Right kidney (tissue), 1 donor: ENCODE data around the gene CCDC12.
A peak's percentile ranks its signal among the peaks of the same experiment; 100 is the strongest.
"Not testable (repeated sequence)": the region's sequence is repeated elsewhere in the genome, so short reads cannot be mapped to it uniquely, and the experiment has no call there.

Source experiments
- DNase-seq: peaks from one replicate; pipeline ENCODE4 v3.0.0-alpha.2; 2016

CCDC12 gene

DNA sequence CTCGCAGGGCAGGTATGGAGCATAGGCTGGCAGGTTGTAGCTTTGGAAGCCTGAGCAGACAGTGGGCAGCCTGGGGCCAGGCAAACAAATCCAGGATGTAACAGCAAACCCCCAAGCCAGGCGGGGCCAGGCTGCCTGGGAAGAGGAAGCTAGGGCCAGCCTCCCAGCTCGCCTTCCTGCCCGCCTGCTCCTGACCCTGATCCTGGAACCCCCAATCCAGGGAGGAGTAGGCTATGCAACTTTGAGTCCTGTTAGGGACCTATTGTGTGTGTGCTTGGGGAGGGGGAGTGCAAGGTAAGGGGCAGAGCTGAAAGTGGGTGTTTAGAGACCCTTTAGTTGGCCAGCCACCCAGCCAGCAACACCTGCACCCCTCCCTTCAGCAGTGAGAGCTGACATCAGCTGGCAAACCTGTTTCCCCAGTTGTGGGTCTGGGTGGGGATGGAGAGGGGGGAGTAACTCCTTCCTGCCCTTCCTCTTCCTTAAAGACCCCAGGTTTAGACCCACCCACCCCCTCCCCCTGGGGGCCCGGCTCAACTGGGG lies 5.5 kb upstream of the CCDC12 start:
- DNase-seq: peak; percentile 57

DNA sequence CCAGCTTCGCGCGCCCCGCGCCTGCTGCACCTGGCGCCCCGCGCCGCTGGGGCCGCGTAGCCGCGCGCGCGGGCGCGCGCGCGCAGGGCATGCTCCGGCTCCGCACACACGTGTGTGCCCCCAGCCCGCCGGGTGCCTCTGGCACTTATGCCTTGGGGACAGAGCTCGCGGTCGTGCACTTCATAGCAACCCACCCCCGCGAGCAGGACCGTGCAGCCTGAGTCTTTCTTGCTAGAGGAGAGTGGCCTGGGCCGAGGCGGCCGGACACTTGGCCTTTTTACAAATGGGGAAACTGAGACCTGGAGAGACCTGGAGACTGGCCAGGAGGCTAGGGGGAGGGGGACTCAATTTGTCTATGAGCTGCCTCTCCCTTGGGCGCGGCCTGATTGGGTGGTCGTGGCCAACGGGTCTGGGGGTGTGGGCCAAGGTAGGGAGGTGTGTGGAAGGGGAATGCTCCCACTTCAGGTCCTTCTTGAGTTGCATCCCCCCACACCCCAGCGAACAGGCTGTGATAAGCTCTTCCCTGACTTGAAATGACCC lies 3.5 kb upstream of the CCDC12 start:
- DNase-seq: peak; percentile 41

DNA sequence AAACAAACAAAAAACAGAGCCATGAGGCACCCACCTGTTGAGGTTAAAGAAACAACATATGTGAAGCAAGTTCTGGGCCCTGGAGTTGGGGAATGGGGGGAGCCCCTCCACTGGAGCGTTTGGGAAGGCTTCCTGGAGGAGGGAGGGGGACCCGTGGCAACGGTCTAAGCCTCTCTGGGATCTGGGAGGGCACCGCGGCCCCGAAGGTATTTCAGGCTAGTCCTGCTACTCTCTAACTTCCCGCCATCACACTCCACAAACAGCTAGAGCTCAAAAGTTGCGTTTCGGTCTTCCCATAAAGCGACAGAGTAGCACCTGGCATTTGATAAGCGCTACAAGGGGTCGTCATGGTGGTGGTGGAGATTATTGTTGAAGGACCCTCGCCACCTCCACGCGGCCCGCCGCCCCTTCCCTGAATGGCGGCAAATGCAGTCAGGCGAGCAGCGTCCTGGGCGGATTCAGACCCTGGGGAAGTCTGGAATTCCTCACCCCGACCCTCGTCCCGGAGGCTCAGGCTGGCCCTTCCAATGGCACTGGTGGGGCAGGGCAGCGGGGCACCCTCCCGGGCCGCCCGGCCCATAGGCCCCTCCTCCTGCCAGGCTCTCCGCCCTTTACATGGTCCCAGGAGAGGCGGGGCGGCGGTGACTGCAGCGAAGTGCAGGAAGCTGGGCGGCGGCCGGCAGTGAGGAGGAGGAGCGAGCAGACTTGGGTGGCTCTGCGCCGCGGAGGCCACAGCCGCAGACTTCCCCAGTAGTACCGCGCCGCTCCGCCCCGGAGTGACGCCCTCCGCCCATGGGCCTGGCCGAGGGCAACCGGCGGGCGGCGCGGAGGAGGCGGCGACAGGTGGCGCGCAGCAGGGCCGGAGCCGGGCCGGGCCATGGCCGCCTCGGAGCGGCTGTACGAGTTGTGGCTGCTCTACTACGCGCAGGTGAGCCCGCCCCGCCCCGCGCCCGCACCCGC lies 2.7 kb upstream of the CCDC12 start, which contains the start of gene NBEAL2:
TSS of gene NBEAL2 (plus strand) at position 682 of the 960 bp plus-strand sequence. CDS start at position 878, 196 bp downstream.
- DNase-seq: peak; percentile 91

DNA sequence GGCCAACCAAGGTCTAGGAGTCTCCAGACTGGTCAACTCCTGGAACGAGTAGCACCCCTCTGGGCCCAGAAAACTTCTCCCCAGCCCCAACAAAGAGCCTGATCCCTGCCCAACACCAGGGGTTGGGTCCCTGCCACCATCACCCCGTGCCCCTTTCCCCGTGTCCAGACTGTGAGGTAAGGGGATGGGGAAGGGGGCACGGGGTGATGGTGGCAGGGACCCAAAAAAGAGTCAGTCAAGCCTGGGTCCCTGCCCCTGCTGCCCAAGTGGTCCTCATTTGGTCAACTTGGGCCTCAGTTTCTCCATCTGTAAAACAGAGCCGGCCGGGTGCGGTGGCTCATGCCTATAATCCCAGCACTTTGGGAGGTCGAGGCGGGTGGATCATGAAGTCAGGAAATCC lies 1.8 kb upstream of the CCDC12 start:
- no peak for DNase-seq

DNA sequence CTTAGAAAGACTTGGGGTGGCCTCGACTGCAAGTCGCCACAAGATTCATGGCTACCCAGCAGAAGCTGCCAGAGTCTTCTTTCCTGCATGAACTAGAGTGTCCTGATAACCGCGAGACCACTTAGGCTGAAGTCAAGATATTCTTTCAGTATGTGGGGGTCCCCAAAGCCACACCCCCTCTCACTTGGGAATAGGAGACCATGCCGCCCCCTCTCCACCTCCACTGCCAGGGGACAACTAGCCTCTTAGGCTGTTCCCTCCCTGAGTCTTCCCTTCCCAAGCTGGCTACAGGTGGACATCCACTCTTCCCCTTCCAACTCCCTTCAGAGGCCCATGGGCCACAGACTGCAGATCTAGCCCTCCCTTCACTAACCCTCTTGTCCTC lies 1.3 kb upstream of the CCDC12 start:
- no peak for DNase-seq

DNA sequence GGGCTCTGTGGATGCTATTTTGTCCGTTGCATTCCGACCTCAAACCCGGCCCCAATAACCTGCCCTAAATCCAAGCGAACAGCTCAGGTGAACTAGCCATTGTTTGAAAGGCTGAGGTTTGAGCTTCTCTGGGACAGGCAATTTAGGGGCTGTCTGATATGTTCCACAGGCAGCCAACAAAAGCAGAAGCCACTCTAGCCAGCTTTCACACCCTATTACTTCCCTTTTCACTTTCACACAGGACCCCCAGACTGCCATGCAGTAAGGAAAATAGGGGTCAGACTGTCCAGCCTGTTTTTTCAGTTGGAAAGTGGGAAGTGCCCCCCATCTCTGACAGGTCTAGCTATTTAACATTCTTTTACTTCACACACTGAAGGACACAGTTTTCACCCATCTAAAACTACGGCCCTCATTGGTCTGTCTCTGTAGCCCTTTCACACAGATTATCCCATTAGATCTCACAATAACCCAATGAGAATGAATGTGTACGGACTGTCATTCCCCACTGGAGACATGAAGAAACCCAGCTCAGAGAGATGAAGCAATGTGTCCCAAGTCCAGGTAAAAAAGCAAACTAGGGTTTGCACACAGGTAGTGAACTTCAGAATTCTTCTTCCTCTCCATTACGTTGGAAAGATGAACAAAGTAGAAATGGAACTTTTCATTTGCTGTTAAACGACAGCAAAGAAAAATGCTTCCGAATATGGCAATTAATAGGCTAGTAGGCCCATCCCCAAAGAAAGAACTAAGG lies 1.9 kb downstream of the CCDC12 start:
- no peak for DNase-seq

DNA sequence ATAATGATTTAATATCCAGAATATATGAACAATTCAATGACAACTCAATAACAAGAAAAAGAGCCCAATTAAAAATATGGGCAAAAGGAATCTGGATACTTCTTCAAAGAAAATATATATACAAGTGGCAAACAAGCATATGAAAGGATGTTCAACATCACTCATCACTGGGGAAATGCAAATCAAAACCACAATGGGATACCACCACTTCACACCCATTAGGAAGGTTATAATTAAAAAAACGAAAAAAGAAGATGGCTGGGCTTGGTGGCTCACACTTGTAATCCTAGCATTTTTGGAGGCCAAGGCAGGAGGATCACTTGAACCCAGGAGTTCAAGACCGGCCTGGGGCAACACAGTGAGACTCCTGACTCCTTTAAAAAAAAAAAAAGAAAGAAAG lies 4.1 kb downstream of the CCDC12 start:
- no peak for DNase-seq

DNA sequence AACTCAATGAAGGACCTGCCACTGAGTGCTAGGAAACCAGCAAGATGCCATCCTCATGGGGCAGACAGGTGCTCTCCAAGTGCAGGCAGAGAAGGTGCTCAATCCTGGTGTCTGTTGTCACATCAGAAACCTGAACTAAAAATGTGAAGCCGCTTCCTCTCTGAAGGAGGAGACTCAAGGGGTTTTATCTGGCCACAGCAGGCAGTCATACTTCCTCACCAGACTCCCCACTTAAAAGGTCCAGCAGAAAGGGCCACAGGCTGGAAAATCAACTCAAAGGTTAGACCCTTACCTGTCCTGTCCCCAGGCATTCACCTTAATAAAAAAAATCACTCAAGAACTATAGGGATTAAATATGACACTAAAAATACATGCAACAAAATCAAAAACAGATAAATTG lies 4.8 kb downstream of the CCDC12 start:
- DNase-seq: no peak

DNA sequence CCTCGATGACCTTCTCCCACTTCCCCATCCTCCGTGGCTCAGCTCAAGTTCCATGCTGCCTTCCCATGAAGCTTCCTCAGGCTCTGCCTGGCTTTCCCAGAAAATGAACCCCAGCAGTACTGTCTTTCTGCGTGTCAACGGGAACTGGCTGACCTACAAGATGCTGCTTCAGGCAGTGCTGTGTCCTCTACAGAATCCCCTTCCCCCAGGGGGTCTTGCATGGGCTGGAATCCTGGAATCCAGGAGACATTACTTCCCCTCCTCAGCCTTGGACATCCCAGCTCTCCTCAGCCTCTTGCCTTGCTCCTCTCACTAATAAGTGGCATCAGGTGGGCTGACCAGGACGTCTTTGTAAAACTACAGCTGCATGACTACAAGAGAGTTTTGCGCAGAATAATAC lies 5.4 kb downstream of the CCDC12 start:
- DNase-seq: no peak

DNA sequence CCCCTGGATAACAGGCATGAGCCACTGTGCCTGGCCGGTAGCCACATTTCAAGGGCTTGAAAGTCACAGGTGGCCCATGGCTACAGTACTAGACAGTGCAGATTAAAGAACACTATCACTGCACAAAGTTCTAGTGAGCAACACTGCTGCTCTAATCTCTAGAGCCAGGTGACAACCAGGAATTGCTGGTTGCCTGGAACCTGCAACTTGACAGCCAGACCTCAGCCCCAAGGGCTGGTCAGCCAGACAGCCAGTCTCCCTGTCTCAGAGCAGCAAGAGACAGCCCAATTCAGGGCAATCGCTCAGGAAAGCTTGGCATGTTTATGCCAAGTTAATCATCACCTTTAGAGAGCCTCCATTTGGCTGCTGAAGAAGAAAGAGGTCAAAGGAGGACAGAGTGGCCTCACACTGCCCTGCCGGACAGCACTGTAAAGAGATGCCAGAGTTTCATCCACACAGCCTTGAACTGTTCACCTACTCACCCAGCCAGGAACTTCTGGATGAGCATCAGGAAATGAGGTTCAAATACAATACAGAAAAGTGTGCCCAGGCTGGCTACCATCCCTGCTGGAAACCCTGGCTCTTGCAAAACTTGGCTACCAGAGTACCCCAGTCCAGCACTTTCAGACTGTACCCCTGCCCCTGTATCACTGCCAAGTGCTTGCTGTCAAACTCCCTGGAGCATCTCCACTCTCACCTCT lies 6.0 kb downstream of the CCDC12 start:
- DNase-seq: no peak

DNA sequence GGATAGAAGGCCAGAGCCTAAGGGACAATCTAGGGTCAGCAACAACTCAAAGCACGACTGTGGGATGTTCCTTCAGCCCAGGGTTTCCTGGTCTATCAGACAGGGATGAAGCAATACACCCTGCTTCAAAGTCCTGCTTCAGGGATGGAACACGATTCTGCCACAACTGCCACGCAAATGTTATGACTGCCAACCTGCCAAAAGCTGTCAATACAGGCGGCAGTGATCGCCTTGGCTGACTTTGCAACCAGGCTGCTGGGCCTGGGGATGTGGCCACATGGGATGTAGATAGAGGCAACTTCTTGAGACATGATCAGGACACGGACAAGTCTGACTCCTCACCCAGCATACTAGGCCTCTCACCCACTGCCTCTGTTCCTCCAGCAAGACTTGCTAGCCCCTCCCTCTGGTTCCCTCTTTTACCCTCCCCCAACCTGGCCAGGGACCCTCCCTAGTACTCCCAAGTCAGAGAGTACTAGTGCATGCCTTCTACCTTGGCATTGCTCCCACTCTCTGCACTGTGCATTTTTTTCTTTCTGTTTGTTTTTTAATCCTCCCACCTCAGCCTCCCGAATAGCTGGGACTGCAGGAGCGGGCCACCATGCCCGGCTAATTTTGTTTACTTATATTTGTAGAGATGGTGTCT lies 7.6 kb downstream of the CCDC12 start:
- no peak for DNase-seq

DNA sequence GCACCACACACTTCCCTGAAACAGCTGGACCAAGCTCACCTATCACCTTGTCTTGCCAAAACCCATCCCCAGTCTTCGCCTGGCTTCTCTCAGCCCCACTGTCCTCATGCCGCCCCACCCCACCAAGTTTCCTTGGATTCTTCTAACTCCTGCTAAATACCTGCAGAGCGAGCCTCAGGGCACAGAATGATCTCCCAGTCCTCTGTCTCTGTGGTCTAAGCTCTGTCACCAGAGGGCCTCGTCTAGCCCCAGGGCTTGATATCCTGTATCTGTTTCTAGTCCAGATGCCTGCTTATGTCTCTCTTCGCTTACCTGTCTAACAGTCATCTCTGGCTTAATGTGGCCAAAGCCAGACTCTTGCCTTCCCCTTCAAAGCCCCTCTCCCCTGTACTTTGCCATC lies 9.7 kb downstream of the CCDC12 start:
- no peak for DNase-seq

DNA sequence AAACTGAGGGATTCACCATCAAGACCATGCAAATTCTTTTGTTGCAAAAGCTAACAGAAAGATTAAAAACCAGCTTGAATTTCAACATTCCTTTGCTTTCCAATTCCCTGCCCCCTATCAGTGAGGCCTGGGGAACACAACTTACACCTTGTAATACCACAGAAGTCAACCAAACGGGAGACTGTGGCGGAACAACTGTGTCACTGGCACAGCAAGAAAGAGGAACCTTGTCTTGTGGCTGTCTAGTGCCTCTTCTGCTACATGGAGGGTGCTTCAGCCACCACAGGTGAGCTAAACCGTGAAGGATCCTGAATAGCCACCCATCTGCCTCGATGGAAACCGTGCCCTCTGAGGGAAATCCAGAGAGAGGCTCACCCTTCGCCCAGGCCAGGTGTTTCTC lies 11.4 kb downstream of the CCDC12 start:
- DNase-seq: no peak

DNA sequence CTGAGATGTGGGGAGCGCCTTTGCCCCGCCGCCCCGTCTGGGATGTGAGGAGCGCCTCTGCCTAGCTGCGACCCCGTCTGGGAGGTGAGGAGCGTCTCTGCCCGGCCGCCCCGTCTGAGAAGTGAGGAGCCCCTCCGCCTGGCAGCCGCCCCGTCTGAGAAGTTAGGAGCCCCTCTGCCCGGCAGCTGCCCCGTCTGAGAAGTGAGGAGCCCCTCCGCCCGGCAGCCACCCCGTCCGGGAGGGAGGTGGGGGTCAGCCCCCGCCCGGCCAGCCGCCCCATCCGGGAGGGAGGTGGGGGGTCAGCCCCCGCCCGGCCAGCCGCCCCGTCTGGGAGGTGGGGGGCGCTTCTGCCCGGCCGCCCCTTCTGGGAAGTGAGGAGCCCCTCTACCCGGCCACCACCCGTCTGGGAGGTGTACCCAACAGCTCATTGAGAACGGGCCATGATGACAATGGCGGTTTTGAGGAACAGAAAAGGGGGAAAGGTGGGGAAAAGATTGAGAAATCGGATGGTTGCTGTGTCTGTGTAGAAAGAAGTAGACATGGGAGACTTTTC lies 12.4 kb downstream of the CCDC12 start:
- not testable (repeated sequence) for DNase-seq

DNA sequence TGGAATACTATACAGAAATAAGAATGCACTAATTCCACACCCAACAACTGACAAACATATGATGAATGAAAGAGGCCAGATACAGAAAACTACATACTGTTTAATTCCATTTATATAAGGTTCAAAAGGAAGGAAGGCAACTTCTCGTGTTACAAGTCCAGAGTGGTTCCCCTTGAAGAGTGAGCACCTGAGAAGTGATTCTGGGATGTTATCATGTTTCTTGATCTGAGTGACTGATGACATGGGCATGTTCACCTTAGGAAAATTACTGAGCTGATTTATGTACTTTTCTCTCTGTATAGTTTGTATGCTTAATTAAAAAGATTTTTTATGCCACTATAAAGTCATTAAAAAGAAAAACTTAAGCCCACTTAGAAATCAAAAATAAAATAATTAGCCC lies 13.6 kb downstream of the CCDC12 start:
- DNase-seq: no peak

DNA sequence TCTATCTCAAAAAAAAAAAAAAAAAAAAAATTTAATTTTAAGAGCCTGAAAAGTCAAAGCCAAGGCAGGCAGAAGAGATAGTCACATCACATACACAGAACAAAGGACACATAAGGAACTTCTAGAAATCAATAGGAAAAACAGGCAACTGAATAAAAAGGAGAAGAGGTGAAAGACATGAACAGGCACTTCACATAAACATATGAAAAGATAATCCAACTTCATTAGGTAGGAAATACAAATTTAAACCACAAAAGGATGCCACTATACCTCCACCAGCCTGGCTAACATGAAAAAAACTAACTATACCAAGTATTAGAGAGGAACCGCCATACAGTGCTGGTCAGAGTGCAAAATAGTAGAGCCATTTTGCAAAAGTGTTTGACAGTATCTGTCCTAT lies 14.1 kb downstream of the CCDC12 start:
- no peak for DNase-seq

DNA sequence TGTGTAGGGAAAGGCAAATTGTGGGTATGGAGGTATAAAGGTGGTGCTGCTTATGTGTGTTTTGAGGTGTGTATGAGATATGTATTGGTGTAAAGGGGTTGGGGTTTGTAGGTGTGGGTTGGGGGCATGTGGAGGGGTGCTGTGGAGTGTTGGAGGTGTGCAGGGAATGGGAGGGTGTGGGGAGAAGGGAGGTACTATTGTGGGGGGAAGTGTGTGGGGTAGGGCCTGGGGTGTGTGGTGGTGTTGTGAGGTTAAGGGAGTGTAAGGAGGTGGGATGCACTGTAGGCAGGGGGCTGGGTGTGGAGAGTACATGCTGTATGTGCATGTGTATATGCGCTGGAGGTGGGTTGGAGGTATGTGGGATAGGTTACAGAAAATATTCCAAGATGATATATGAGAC lies 15.7 kb downstream of the CCDC12 start:
- DNase-seq: no peak

DNA sequence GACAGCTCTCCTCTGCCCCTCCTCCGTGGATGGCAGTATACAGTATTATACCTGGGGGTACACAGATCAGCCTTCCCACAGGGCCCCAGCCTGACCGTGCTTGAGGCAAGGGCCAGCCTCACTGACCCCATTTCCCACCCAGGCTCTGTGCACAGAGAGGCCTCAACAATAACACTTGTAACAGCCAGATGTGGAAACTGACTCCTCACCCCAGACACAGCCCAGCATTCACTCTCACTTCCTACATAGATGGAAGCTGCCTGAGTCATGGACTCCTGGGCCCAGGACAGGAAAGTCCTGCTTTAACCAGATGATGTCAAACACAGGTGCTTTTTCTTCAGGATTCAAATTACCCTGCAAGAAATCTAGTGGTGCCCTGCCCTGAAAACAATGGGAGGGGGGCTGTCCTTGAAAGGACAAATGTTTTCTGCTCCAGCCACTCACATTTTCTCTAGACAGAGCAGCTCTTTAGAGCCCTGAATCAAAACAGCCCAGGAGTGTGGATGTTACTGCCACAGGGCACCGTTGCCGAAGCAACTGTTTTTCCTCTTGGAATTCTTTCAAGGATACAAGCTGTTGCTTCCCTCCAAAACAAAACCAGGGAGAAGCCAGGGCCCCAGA lies 16.4 kb downstream of the CCDC12 start:
- no peak for DNase-seq

DNA sequence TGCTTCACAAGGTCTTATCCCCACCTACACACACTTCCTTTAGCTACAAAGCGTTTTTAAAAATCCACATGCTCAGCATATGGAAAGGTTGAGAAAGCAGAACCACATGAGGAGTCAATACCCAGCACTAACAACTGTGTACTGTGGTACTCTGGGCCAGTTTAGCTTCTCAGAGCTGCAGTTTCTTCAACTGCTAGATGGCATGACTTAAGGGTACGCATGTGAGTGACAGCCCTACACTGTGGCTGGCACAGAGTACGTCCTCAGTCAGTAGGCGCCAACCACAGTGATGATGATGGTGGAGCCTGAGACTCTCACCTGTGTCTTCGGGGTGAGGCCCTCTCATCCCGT lies 17.4 kb downstream of the CCDC12 start:
- DNase-seq: no peak

DNA sequence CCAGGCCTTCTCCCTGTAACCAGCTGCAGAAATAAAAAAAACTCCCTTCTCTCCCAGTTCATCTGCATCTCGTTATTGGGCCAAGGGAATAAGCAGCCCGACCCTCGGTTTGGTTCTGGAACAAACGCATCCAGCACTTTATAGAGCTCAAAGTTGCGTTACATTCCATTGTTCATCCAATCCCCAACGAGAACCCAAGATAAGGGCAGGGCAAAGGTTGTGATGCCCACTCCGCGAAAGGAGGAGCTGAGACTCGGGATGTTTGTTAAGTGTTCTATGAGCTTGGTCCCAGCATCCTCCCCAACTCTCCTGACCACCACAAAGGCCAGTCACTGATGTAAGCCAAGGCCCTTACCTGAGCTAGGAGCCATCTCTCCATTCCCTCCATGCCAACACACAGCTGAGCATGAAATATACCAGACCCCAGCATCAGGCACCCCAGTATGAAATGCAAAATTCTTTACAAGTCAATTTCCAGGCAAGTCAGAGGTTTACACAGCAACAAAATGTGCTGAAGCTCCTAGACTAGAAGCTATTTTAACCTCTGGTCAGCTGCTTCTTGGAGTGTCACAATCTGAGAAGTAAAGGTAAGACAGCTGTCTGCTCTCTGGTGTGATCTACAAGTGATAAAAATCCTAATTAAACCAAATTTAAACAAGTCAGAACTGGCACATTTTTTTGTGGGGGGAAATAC lies 17.9 kb downstream of the CCDC12 start:
- DNase-seq: no peak
